ENCODE results near the gene PAXX.

- TF ChIP-seq CTCF (IDR thresholded peaks at IDR 0.05) (no peak), POLR2AphosphoS5 (IDR thresholded peaks at IDR 0.05) (no peak), POLR2A (IDR thresholded peaks at IDR 0.05) (no peak)
These were observed 9.8 kb upstream of the PAXX start, which contains the start of gene LCNL1 for GRCh38 chr9:136982232-136983051.

Measured in transverse colon (tissue), 4 donors.